ENCODE results near the gene PIAS1. TPM values are rescaled to one million over a fixed set of nuclear protein-coding genes. Genes with fewer than 3 reads are reported as not detected.

The PIAS1 gene
- total and polyA plus RNA-seq, 2 donors (not counting 3 experiments of a cell fraction or from before 2014, with no cell fraction given): 23.7 to 24.2 TPM

GRCh38 chr15:68173119-68173518 lies 119.0 kb downstream of the PIAS1 start:
- Histone ChIP-seq H2AFZ (ENCODE audit: low read depth, low read length) (no peak overlapping the region), H3K27ac (ENCODE audit: insufficient read depth, low read depth, low read length) (no peak overlapping the region), H4K20me1 (replicated peaks; ENCODE audit: control insufficient read depth, extremely low read depth, insufficient read depth, low read length) (no peaks in the 10 kb centered on the region), H3K4me1 (ENCODE audit: control insufficient read depth, extremely low read depth, insufficient read depth, low read length) (no peaks in the 10 kb centered on the region), H3K36me3 (ENCODE audit: control insufficient read depth in 2 of 2, extremely low read depth in 1 of 2, insufficient read depth in 2 of 2, low read length in 2 of 2) (peaks cover 2% of the 10 kb centered on the region in 2 experiments), H3K79me2 (ENCODE audit: control insufficient read depth, insufficient read depth, low read length) (no peaks in the 10 kb centered on the region), H3K9me1 (replicated peaks; ENCODE audit: control insufficient read depth, extremely low read depth, insufficient read depth, low read length) (no peaks in the 10 kb centered on the region), H3K27me3 (ENCODE audit: control insufficient read depth in 2 of 2, insufficient read depth in 2 of 2, low read length in 2 of 2) (no peaks in the 10 kb centered on the region), H3K4me3 (replicated peaks in 1 of 3; ENCODE audit: insufficient read depth in 1 of 3, low read depth in 1 of 3, low read length in 3 of 3) (no peak overlapping the region), H3K4me2 (ENCODE audit: insufficient read depth, low read length) (no peak overlapping the region), H3K9ac (replicated peaks; ENCODE audit: extremely low read depth, insufficient read depth, low read length) (no peak overlapping the region), H3K9me3 (replicated peaks; ENCODE audit: control insufficient read depth, insufficient read depth, low read length) (no peaks in the 10 kb centered on the region)
- CTCF ChIA-PET: interaction anchor here (0.9 kb wide), 1 partner anchor 18 kb away, joined by 3 read pairs; no protein-coding TSS in a partner anchor
- FAIRE-seq: no peak
- BruUV-seq (replicated peaks): no TSS peak
- no peak for TF ChIP-seq CTCF (IDR thresholded peaks at IDR 0.05; ENCODE audit: extremely low read depth in 1 of 2, insufficient read depth in 1 of 2, low read depth in 1 of 2, low read length in 2 of 2)
- intact Hi-C loops (cut with micrococcal nuclease): no loop called here
- POLR2A ChIA-PET: no interaction called here
- dilution Hi-C loops (cut with MboI; ENCODE audit: extremely low pct_ligation_motif_present, low sequenced_read_pairs): no loop called here
- DNase-seq (ENCODE audit: low read depth, low spot score): no peak

- no peaks in the 10 kb centered on the region for H3K9me3 ChIP-seq (replicated peaks; ENCODE audit: control insufficient read depth, insufficient read depth, low read length)
- no peaks in the 10 kb centered on the region for H4K20me1 ChIP-seq (replicated peaks; ENCODE audit: control insufficient read depth, extremely low read depth, insufficient read depth, low read length)
- dilution Hi-C loops (cut with MboI; ENCODE audit: extremely low pct_ligation_motif_present, low sequenced_read_pairs) (no loop called here), intact Hi-C loops (cut with micrococcal nuclease) (no loop called here)
- H2AFZ ChIP-seq (ENCODE audit: low read depth, low read length): no peak overlapping the region
- no peaks in the 10 kb centered on the region for H3K27me3 ChIP-seq (ENCODE audit: control insufficient read depth in 2 of 2, insufficient read depth in 2 of 2, low read length in 2 of 2)
- POLR2A ChIA-PET: no interaction called here
- H3K27ac ChIP-seq (ENCODE audit: insufficient read depth, low read depth, low read length): no peak overlapping the region
- H3K9me1 ChIP-seq (replicated peaks; ENCODE audit: control insufficient read depth, extremely low read depth, insufficient read depth, low read length): no peaks in the 10 kb centered on the region
- CTCF ChIA-PET: interaction anchor here (1.2 to 2.5 kb wide), 3 partner anchors 12 to 21 kb away, joined by 7 to 9 read pairs (median 8); no protein-coding TSS in a partner anchor
- H3K4me3 ChIP-seq (replicated peaks in 1 of 3; ENCODE audit: insufficient read depth in 1 of 3, low read depth in 1 of 3, low read length in 3 of 3): no peak overlapping the region
- TF ChIP-seq FOS (IDR thresholded peaks at IDR 0.05; ENCODE audit: borderline replicate concordance, insufficient read depth, low read length): no peak
- TF ChIP-seq MAX (IDR thresholded peaks at IDR 0.05; ENCODE audit: insufficient read depth, insufficient read length): no peak
- TF ChIP-seq JUN (IDR thresholded peaks at IDR 0.05; ENCODE audit: borderline replicate concordance, insufficient read depth, insufficient read length, low read depth): no peak
- no peak for TF ChIP-seq POLR2AphosphoS5 (IDR thresholded peaks at IDR 0.05; ENCODE audit: insufficient read depth, low read depth, low read length)
- TF ChIP-seq GATA2 (IDR thresholded peaks at IDR 0.05; ENCODE audit: insufficient read depth, insufficient read length, low read depth, low read length): no peak
- TF ChIP-seq EZH2 (IDR thresholded peaks at IDR 0.05; ENCODE audit: borderline replicate concordance, low read depth, low read length, severe bottlenecking): no peak
- no peak for TF ChIP-seq MYC (IDR thresholded peaks at IDR 0.05; ENCODE audit: low read depth, low read length)
- no peak for TF ChIP-seq POLR2A (IDR thresholded peaks at IDR 0.05; ENCODE audit: low read depth, low read length)
- TF ChIP-seq CTCF (IDR thresholded peaks at IDR 0.05; ENCODE audit: extremely low read depth in 1 of 2, insufficient read depth in 1 of 2, low read depth in 1 of 2, low read length in 2 of 2): no peak
- H3K4me2 ChIP-seq (ENCODE audit: insufficient read depth, low read length): no peak overlapping the region
- DNase-seq (ENCODE audit: low read depth, low spot score): no peak
- H3K36me3 ChIP-seq (ENCODE audit: control insufficient read depth in 2 of 2, extremely low read depth in 1 of 2, insufficient read depth in 2 of 2, low read length in 2 of 2): peaks cover 2% of the 10 kb centered on the region in 2 experiments
- FAIRE-seq: no peak
- H3K4me1 ChIP-seq (ENCODE audit: control insufficient read depth, extremely low read depth, insufficient read depth, low read length): no peaks in the 10 kb centered on the region
- no peaks in the 10 kb centered on the region for H3K79me2 ChIP-seq (ENCODE audit: control insufficient read depth, insufficient read depth, low read length)
- no TSS peak for BruUV-seq (replicated peaks)
- no peak overlapping the region for H3K9ac ChIP-seq (replicated peaks; ENCODE audit: extremely low read depth, insufficient read depth, low read length)
These were observed 121.4 kb downstream of the PIAS1 start for GRCh38 chr15:68175526-68175925.

Data from endothelial cell of umbilical vein (primary cell).